Vagina (tissue), 2 donors: ENCODE results near the gene ZSCAN20.

Source experiments
- POLR2A ChIP-seq, 2 donors: fragments of 450-650 bp; IDR thresholded peaks; one replicate each; pipeline ENCODE4 v1.6.1; 2017; ENCODE audit warnings: antibody characterized with exemption in 2 of 2, mild to moderate bottlenecking in 2 of 2, moderate library complexity in 2 of 2
- POLR2AphosphoS5 ChIP-seq, 2 donors: sonication (generic); formaldehyde crosslinking; IDR thresholded peaks; one replicate each; pipeline ENCODE4 v1.9.0; 2017; ENCODE audit warnings: antibody characterized with exemption in 2 of 2, mild to moderate bottlenecking in 2 of 2, low read depth in 1 of 2; ENCODE audit not compliant: insufficient read depth in 1 of 2
- TF ChIP-seq, protein P1 (sequence below), 3 experiments: fragments of 450-650 bp in 2 of 3; fragments of 200-600 bp in 1 of 3; sonication (generic) in 1 of 3; IDR thresholded peaks; one replicate each; pipeline ENCODE4 v1.5.1; 2017 to 2019; ENCODE audit warnings: antibody characterized with exemption in 3 of 3, mild to moderate bottlenecking in 2 of 3, moderate library complexity in 2 of 3

DNA sequence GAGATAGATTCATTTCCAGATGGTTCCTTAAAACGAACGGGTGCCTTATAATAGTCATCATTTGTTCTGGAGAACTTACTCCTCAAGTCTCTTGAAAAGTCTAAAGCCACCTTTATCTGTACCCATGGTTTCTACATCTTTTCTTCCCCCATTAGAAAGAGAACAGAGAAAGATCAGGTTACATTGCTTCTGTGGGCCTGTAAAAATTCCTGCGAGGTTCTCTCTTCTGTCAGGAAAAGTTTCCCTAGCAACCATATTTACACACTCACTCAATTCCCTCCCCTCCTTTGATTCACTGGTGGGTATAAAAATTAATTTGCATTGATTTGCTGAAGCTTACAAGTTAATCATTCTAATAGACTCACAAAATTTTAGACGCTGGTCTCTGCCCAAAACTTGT lies 48.2 kb upstream of the ZSCAN20 start:
- TF ChIP-seq, protein P1, sequence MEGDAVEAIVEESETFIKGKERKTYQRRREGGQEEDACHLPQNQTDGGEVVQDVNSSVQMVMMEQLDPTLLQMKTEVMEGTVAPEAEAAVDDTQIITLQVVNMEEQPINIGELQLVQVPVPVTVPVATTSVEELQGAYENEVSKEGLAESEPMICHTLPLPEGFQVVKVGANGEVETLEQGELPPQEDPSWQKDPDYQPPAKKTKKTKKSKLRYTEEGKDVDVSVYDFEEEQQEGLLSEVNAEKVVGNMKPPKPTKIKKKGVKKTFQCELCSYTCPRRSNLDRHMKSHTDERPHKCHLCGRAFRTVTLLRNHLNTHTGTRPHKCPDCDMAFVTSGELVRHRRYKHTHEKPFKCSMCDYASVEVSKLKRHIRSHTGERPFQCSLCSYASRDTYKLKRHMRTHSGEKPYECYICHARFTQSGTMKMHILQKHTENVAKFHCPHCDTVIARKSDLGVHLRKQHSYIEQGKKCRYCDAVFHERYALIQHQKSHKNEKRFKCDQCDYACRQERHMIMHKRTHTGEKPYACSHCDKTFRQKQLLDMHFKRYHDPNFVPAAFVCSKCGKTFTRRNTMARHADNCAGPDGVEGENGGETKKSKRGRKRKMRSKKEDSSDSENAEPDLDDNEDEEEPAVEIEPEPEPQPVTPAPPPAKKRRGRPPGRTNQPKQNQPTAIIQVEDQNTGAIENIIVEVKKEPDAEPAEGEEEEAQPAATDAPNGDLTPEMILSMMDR (IDR thresholded peaks at IDR 0.05) = no peak
- TF ChIP-seq POLR2A (IDR thresholded peaks at IDR 0.05) = no peak
- no peak for TF ChIP-seq POLR2AphosphoS5 (IDR thresholded peaks at IDR 0.05; ENCODE audit: insufficient read depth in 1 of 2, low read depth in 1 of 2)
